NOMO-1 treated with DMSO at 0.1 percent for 48 hours (cell line): ENCODE measurements around the gene CBFA2T3.
A peak's percentile ranks its signal among the peaks of the same experiment; 100 is the strongest.

Experiments
- DNase-seq: peaks from one replicate; lab custom pipeline; 2025; ENCODE audit not compliant: unreplicated experiment; lab: John Stamatoyannopoulos, UW

Gene CBFA2T3

DNA sequence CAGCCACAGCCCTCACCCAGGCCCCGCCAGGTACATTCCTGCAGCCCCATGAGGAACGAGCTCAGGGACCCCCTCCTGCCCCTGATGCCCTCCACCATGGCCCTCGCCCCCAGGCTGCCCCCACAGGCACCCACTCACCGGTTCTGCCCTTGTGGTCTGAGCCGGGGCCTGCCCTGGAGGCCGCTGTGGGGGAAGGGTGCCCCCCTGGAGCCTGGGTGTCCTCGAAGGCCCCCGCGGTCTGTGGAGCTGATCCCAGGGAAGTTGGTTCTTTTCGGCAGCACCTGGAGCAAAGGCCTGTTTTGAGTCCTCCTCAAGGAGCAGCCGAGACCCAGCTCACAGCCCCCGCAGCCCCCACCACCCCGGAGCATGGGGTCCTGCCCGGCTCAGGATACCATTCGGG lies 112.9 kb downstream of the CBFA2T3 start:
- DNase-seq = no peak

- DNase-seq = no peak
Measured at GRCh38 chr16:88863426-88863825, 113.6 kb downstream of the CBFA2T3 start.

DNA sequence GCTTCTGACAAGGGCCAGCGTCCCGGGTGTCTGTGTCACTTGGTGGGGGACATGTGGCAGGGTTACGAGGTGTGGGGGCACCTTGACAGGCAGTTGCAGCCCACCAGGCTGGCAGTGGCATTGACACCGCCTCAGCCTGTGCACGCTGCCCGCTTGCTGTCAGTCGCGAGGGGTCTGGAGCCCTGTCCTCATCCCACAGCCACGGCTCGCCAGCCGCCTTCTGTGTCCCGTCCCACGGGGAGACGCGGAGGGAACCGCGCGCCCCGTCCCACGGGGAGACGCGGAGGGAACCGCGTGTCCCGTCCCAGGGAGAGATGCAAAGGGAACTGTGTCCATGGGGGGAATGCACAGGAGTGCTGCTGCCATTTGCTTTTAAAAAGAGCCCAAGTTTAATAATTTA lies 114.0 kb downstream of the CBFA2T3 start:
- DNase-seq = no peak

DNA sequence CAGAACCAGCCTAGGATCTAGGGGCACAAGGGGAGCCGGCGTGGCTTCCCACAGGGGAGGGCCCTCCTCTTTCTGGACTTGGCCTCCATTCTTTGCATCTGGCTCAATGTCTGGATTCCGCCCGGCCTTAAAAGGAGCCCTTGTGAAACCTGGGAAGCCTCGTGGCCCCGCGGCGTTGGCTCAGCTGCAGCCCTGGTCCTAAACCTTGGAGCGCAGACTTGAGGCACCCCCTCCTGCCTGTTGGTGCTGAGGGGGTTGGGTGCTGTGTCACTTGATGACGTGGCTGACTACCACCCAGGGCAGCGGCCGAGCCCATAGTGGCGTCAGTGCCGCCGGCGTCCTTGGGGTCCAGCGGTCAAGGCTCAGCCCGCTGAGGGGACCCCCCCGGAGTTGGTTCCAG lies 115.6 kb downstream of the CBFA2T3 start:
- DNase-seq = no peak

- no peak for DNase-seq
Measured at GRCh38 chr16:88859381-88860091, 117.5 kb downstream of the CBFA2T3 start.

DNA sequence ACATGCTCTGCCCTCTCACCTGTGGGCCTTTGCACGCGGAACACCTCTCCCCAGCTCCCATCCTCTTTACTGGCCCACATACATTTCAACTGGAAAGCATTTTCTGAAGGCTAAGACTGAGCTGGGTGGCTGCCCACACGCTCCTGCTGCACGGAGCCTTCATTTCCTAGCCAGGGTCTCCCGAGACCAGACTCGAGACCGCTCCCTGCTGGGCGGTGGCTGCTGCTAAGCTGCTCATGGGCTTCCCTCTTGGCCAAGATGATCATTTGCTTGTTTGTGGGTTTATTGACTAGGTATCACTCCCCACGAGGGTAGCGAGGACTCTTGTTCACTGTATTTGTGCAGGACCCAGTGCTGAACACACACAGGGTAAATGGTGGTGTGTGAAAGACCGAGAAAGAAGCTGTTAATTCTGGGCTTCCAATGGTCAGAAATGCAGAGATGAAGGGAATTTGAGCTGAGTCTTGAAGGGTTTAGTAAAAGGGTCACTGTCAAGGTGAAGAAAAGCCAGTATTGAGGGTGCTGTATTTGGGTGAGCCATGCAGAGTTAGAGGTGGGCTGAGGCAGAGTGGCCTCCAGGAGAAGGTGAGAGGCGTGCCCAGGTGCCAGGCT lies 119.2 kb downstream of the CBFA2T3 start:
- peak; percentile 86 for DNase-seq

GRCh38 chr16:88856828-88857727 lies 119.9 kb downstream of the CBFA2T3 start, which contains the start of the genes GALNS and TRAPPC2L:
Gene GALNS, minus strand, starts transcription at chr16:88856947. Its CDS starts 70 bp downstream, at chr16:88856877.
Gene TRAPPC2L, plus strand, starts transcription at chr16:88857127. Its CDS starts 24 bp downstream, at chr16:88857151.
- peak; percentile 92 for DNase-seq

DNA sequence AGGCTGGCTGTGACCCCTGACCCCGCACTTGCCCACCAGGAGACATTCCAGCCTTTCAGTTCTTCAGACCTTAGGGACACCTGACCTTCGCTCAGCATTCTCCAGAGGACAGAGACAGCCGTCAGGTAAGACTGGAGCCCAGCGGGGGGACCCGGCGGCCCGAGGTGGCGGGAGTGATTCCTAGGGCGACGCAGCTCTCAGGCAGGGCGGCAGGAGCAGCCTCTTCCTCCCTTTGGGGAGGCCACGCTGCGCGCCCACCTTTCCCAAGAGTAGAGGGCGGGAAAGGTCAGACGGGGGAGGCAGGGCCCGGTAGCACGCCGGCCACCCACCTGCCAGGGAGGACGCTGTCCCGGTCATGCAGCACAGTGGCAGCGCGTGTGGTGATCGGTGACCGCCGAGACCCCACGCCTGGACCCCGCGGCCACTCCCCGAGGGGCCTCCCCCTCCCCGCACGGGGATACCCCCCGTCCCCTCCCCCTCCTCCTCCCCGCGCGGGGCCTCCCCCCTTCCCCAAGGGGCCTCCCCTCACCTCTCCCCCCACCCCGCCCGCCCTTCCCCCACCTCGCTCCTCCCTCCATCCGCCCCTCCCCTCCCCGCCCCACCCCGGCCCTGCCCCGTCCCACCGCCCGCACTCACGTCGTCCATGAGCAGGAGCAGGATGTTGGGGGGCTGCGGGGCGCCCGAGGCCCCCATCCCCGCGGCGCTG lies 120.7 kb downstream of the CBFA2T3 start:
- DNase-seq = no peak

DNA sequence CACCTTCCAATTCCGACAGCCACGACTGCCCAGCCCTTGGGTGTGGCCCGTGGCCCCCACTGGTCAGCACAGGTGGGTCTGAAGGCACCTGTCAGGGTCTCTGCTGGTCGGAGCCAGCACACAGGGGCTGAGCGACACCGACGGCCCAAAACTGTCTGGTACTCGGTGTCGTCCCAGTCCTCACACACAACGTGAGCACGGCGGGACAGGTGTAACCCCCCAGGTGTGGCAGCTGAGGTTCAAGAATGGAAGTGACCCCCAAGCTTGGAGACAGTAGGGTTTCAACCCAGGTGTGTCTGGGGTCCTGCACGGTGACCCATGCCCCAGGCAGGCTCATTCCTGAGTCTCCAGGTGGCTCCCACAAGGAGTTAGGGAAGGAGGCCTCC lies 121.3 kb downstream of the CBFA2T3 start:
- DNase-seq = no peak

DNA sequence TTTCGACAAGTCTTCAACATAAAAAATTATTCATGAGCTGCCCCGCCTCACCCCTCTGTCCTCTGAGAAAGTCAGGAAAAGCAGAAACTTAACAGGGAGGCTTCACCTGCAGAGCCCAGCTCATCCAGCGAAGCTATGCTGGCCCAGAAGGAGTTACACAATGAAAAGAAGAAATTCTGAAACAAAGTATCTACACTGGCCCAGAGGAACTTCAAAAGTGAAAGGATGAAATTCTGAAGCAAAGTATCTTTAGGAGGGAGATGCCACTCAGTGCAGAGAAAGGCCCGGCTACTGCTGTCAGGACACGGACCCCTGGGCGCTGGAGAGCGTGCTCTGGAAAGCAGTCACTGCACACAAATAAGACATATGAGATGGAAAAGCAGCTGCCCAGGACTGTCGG lies 121.8 kb downstream of the CBFA2T3 start:
- peak; percentile 18 for DNase-seq

- peak; percentile 37 for DNase-seq
Measured at GRCh38 chr16:88854306-88855111, 122.5 kb downstream of the CBFA2T3 start.

GRCh38 chr16:88853325-88853941 lies 123.6 kb downstream of the CBFA2T3 start:
- DNase-seq = no peak

DNA sequence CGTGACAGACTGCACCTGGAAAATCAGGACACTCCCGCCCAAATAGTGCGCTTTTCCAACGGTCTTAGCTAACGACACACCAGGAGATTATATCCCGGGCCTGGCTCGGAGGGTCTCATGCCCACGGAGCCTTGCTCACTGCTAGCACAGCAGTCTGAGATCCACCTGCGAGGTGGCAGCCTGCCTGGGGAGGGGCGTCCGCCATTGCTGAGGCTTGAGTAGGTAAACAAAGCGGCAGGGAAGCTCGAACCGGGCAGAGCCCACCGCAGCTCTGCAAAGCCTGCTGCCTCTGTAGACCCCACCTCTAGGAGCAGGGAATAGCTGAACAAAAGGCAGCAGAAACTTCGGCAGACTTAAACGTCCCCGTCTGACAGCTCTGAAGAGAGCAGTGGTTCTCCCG lies 125.4 kb downstream of the CBFA2T3 start:
- DNase-seq = no peak

GRCh38 chr16:88850531-88851199 lies 126.3 kb downstream of the CBFA2T3 start:
- no peak for DNase-seq

DNA sequence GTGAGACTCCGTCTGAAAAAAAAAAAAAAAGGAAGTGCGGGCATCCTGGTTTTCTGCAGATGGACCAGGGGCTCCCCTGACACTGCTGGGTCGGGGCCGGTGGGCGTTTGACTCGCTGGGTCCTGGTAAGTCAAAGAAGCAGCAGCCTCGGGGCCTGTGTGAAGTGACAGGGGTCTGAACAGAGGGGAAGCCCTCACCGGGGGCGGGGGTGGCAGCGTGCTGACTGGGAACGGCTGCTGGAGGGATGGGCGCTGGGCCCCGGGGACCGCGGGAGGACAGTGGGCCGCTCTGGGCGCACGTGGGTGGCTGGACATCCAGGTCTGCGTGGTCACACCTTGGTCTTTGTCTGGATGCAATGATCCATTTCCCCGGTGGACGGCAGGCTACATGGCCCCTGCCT lies 128.4 kb downstream of the CBFA2T3 start:
- DNase-seq = no peak

GRCh38 chr16:88847654-88848053 lies 129.4 kb downstream of the CBFA2T3 start:
- DNase-seq = no peak

DNA sequence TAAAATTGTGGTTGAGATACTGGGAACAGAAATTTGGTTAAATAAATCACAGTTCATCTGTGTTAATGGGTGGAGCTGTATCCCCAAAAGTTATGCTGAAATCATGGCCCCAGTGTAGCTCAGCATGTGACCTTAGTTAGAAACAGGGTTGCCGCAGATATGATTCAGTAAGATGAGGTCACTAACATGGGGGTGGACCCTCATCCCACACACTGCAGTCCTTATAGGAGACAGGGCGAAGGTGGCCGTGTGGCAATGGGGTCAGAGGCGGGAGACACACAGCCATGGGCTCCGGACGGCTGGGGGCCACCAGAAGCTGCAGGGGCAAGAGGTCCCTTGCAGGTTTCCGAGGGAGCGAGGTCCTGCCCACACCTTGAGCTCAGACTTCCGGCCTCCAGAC lies 130.9 kb downstream of the CBFA2T3 start:
- DNase-seq = no peak

- DNase-seq = no peak
Measured at GRCh38 chr16:88844419-88845036, 132.5 kb downstream of the CBFA2T3 start.

GRCh38 chr16:88843256-88843655 lies 133.8 kb downstream of the CBFA2T3 start:
- DNase-seq = no peak
